ENCODE data around the gene TCERG1.

Gene TCERG1

GRCh38 chr5:146467760-146468159 lies 20.6 kb downstream of the TCERG1 start:
- TF ChIP-seq CTCF (IDR thresholded peaks at IDR 0.05; ENCODE audit: insufficient read depth, low read length, poor library complexity, severe bottlenecking), result no peak
- no peak overlapping the region for H3K4me3 ChIP-seq (replicated peaks; ENCODE audit: low read depth, low read length)
- peaks cover 8% of the 10 kb centered on the region for H3K36me3 ChIP-seq (ENCODE audit: control insufficient read depth, insufficient read depth, low read length)
- H3K27me3 ChIP-seq (replicated peaks; ENCODE audit: control insufficient read depth, insufficient read depth, low read length), result no peaks in the 10 kb centered on the region
- DNase-seq (ENCODE audit: extremely low read depth, insufficient read length), result no peak

- TF ChIP-seq CTCF (IDR thresholded peaks at IDR 0.05; ENCODE audit: insufficient read depth, low read length, poor library complexity, severe bottlenecking), result no peak
- no peak for DNase-seq (ENCODE audit: extremely low read depth, insufficient read length)
- H3K36me3 ChIP-seq (ENCODE audit: control insufficient read depth, insufficient read depth, low read length), result peaks cover 5% of the 10 kb centered on the region
- H3K27me3 ChIP-seq (replicated peaks; ENCODE audit: control insufficient read depth, insufficient read depth, low read length), result no peaks in the 10 kb centered on the region
- H3K4me3 ChIP-seq (replicated peaks; ENCODE audit: low read depth, low read length), result no peak overlapping the region
Observed at GRCh38 chr5:146474065-146474464, 26.9 kb downstream of the TCERG1 start.

- Histone ChIP-seq H3K4me3 (replicated peaks; ENCODE audit: low read depth, low read length) (no peak overlapping the region), H3K27me3 (replicated peaks; ENCODE audit: control insufficient read depth, insufficient read depth, low read length) (no peaks in the 10 kb centered on the region), H3K36me3 (ENCODE audit: control insufficient read depth, insufficient read depth, low read length) (peaks cover 3% of the 10 kb centered on the region)
- DNase-seq (ENCODE audit: extremely low read depth, insufficient read length), result no peak
- peak; percentile 35 for TF ChIP-seq CTCF (IDR thresholded peaks at IDR 0.05; ENCODE audit: insufficient read depth, low read length, poor library complexity, severe bottlenecking)
Observed at GRCh38 chr5:146475190-146475780, 28.2 kb downstream of the TCERG1 start.

GRCh38 chr5:146475906-146476305 lies 28.8 kb downstream of the TCERG1 start:
- Histone ChIP-seq H3K36me3 (ENCODE audit: control insufficient read depth, insufficient read depth, low read length) (peaks cover 3% of the 10 kb centered on the region), H3K4me3 (replicated peaks; ENCODE audit: low read depth, low read length) (no peak overlapping the region), H3K27me3 (replicated peaks; ENCODE audit: control insufficient read depth, insufficient read depth, low read length) (no peaks in the 10 kb centered on the region)
- TF ChIP-seq CTCF (IDR thresholded peaks at IDR 0.05; ENCODE audit: insufficient read depth, low read length, poor library complexity, severe bottlenecking), result no peak
- no peak for DNase-seq (ENCODE audit: extremely low read depth, insufficient read length)

- Histone ChIP-seq H3K27me3 (replicated peaks; ENCODE audit: control insufficient read depth, insufficient read depth, low read length) (no peaks in the 10 kb centered on the region), H3K36me3 (ENCODE audit: control insufficient read depth, insufficient read depth, low read length) (peaks cover 6% of the 10 kb centered on the region), H3K4me3 (replicated peaks; ENCODE audit: low read depth, low read length) (no peak overlapping the region)
- no peak for TF ChIP-seq CTCF (IDR thresholded peaks at IDR 0.05; ENCODE audit: insufficient read depth, low read length, poor library complexity, severe bottlenecking)
- DNase-seq (ENCODE audit: extremely low read depth, insufficient read length), result no peak
Observed at GRCh38 chr5:146482775-146483174, 35.6 kb downstream of the TCERG1 start.

All from GM06990 (cell line).